A673 (cell line): ENCODE data around the gene IL22RA1.

Source experiments
- CTCF ChIP-seq: fragments of 300-800, 200-600 bp; sonication (generic); conservative IDR thresholded peaks from 2 replicates; pipeline ENCODE4 v1.5.1; 2017; ENCODE audit warnings: low read depth, mild to moderate bottlenecking, antibody characterized with exemption, low read length, moderate library complexity, mixed read lengths
- EZH2 ChIP-seq: fragments of 200-600 bp; sonication (generic); IDR thresholded peaks from 2 replicates; pipeline ENCODE4 v1.6.1; 2017; ENCODE audit warnings: borderline replicate concordance, low read depth, mild to moderate bottlenecking, mixed read lengths, antibody characterized with exemption, low read length; ENCODE audit not compliant: poor library complexity, severe bottlenecking

GRCh38 chr1:24122776-24123175 lies 20.2 kb downstream of the IL22RA1 start:
- TF ChIP-seq EZH2 (no peak), CTCF (no peak)
